HFFc6 (cell line): Measurements from ENCODE around the gene ZNF148. TPM values are rescaled to one million over a fixed set of nuclear protein-coding genes. Genes with fewer than 3 reads are reported as not detected.
A peak's percentile ranks its signal among the peaks of the same experiment; 100 is the strongest.
"Not testable (repeated sequence)": the region's sequence is repeated elsewhere in the genome, so short reads cannot be mapped to it uniquely, and the experiment has no call there.

ENCODE experiments used
- DNase-seq: peaks from one replicate; pipeline ENCODE4 v3.0.0-alpha.2; 2018
- H3K27ac Mint-ChIP-seq: 2 replicates; pipeline ENCODE4 v1.8.0; 2020; ENCODE audit warnings: mild to moderate bottlenecking, mixed read lengths
- H3K27me3 Mint-ChIP-seq: 2 replicates; pipeline ENCODE4 v1.8.0; 2021; ENCODE audit warnings: mild to moderate bottlenecking, moderate library complexity, mixed read lengths; ENCODE audit not compliant: insufficient read depth
- H3K36me3 Mint-ChIP-seq: 2 replicates; pipeline ENCODE4 v1.8.0; 2021; ENCODE audit warnings: low read depth, mixed read lengths
- H3K4me1 Mint-ChIP-seq: 2 replicates; pipeline ENCODE4 v1.8.0; 2020; ENCODE audit warnings: low read depth, mixed read lengths
- H3K4me3 Mint-ChIP-seq: 2 replicates; pipeline ENCODE4 v1.8.0; 2020; ENCODE audit warnings: mild to moderate bottlenecking, moderate library complexity, mixed read lengths
- H3K9me3 Mint-ChIP-seq: 2 replicates; pipeline ENCODE4 v1.8.0; 2020; ENCODE audit warnings: mild to moderate bottlenecking, mixed read lengths
- CTCF ChIP-seq: fragments of 200-600 bp; sonication (generic); IDR thresholded peaks from 2 replicates; pipeline ENCODE4 v1.5.0; 2021; ENCODE audit warnings: antibody characterized with exemption, mild to moderate bottlenecking
- total RNA-seq, 6 experiments: library from RNA; stranded (reverse); fragmentation: NEBNext Ultra II Directional; extraction: Animal tissue kit (Norgen Biotek cat#: 25700); gene quantifications; 2 replicates in 1 of 6; 3 replicates in 5 of 6; pipeline ENCODE4 v1.2.3, GENCODE V29; 2021

Gene ZNF148
- total RNA-seq, 6 experiments from 2014 or later, result 41.4 to 51.4 (median 47.5) TPM

- TF ChIP-seq CTCF, result no peak
- Mint-ChIP-seq H3K27me3 (no peaks in the 10 kb centered on the region; the same call in 1 of the 2 replicates), H3K4me1 (peaks cover 61% of the 10 kb centered on the region), H3K27ac (no peak overlapping the region; the same call in 1 of the 2 replicates), H3K4me3 (no peak overlapping the region), H3K36me3 (peaks cover 52% of the 10 kb centered on the region), H3K9me3 (peaks cover 26% of the 10 kb centered on the region)
- no peak for DNase-seq
Measured at GRCh38 chr3:125349055-125349454, 26.1 kb downstream of the ZNF148 start.

GRCh38 chr3:125343367-125343766 lies 31.8 kb downstream of the ZNF148 start:
- peaks cover 62% of the 10 kb centered on the region for H3K36me3 Mint-ChIP-seq
- not testable (repeated sequence) for H3K27ac Mint-ChIP-seq, H3K27me3 Mint-ChIP-seq, H3K4me3 Mint-ChIP-seq, DNase-seq
- H3K9me3 Mint-ChIP-seq, result peaks cover 28% of the 10 kb centered on the region
- peaks cover 12% of the 10 kb centered on the region; the same call in 1 of the 2 replicates for H3K4me1 Mint-ChIP-seq

GRCh38 chr3:125340121-125340520 lies 35.0 kb downstream of the ZNF148 start:
- Mint-ChIP-seq H3K4me3 (no peak overlapping the region), H3K27ac (no peak overlapping the region), H3K27me3 (no peaks in the 10 kb centered on the region), H3K4me1 (peaks cover 36% of the 10 kb centered on the region), H3K36me3 (peaks cover 53% of the 10 kb centered on the region), H3K9me3 (peaks cover 12% of the 10 kb centered on the region)
- no peak for TF ChIP-seq CTCF
- no peak for DNase-seq

- Mint-ChIP-seq H3K36me3 (peaks cover 37% of the 10 kb centered on the region), H3K4me1 (peaks cover 46% of the 10 kb centered on the region), H3K4me3 (no peak overlapping the region), H3K9me3 (peaks cover 5% of the 10 kb centered on the region), H3K27me3 (no peaks in the 10 kb centered on the region), H3K27ac (no peak overlapping the region)
- DNase-seq, result no peak
- TF ChIP-seq CTCF, result no peak
Measured at GRCh38 chr3:125337506-125337905, 37.6 kb downstream of the ZNF148 start.

- Mint-ChIP-seq H3K9me3 (peaks cover 5% of the 10 kb centered on the region), H3K4me3 (peak overlapping the region; percentile 29; the same call in 1 of the 2 replicates), H3K27me3 (no peaks in the 10 kb centered on the region), H3K27ac (peak overlapping the region; percentile 8; the same call in 1 of the 2 replicates), H3K4me1 (peaks cover 59% of the 10 kb centered on the region), H3K36me3 (peaks cover 33% of the 10 kb centered on the region)
- no peak for TF ChIP-seq CTCF
- no peak for DNase-seq
Measured at GRCh38 chr3:125334675-125335560, 40.2 kb downstream of the ZNF148 start.

- no peak for TF ChIP-seq CTCF
- no peak overlapping the region for H3K27ac Mint-ChIP-seq
- no peaks in the 10 kb centered on the region for H3K27me3 Mint-ChIP-seq
- peaks cover 26% of the 10 kb centered on the region for H3K36me3 Mint-ChIP-seq
- peaks cover 54% of the 10 kb centered on the region for H3K4me1 Mint-ChIP-seq
- no peak overlapping the region for H3K4me3 Mint-ChIP-seq
- DNase-seq, result no peak
- H3K9me3 Mint-ChIP-seq, result peaks cover 5% of the 10 kb centered on the region
Measured at GRCh38 chr3:125332504-125332903, 42.6 kb downstream of the ZNF148 start.
